ENCODE data around the gene CLP1.
"Not testable (repeated sequence)": the region's sequence is repeated elsewhere in the genome, so short reads cannot be mapped to it uniquely, and the experiment has no call there.

CLP1 gene

GRCh38 chr11:57681168-57681567 lies 23.6 kb downstream of the CLP1 start:
- H3K4me3 ChIP-seq (replicated peaks; ENCODE audit: insufficient read depth, low read length) = no peak overlapping the region
- TF ChIP-seq CTCF (IDR thresholded peaks at IDR 0.05; ENCODE audit: insufficient read depth, low read length) (no peak), GABPA (IDR thresholded peaks at IDR 0.05; ENCODE audit: low read depth) (no peak), REST (IDR thresholded peaks at IDR 0.05; ENCODE audit: insufficient replicate concordance, low read depth) (no peak), SPI1 (IDR thresholded peaks at IDR 0.05; ENCODE audit: borderline replicate concordance, low read depth) (no peak)
- no peaks in the 10 kb centered on the region for H3K27me3 ChIP-seq (ENCODE audit: insufficient read depth, poor library complexity, severe bottlenecking)
- DNase-seq (ENCODE audit: low read depth in 1 of 2, low spot score in 1 of 2) = no peak
- H3K27ac ChIP-seq (replicated peaks) = no peak overlapping the region

GRCh38 chr11:57690474-57690873 lies 32.9 kb downstream of the CLP1 start:
- DNase-seq (ENCODE audit: low read depth in 1 of 2, low spot score in 1 of 2); H3K4me3 ChIP-seq (replicated peaks; ENCODE audit: insufficient read depth, low read length); H3K27me3 ChIP-seq (ENCODE audit: insufficient read depth, poor library complexity, severe bottlenecking); H3K27ac ChIP-seq (replicated peaks): not testable (repeated sequence)

- DNase-seq (ENCODE audit: low read depth in 1 of 2, low spot score in 1 of 2) = no peak
- H3K27me3 ChIP-seq (ENCODE audit: insufficient read depth, poor library complexity, severe bottlenecking) = no peaks in the 10 kb centered on the region
- no peak overlapping the region for H3K4me3 ChIP-seq (replicated peaks; ENCODE audit: insufficient read depth, low read length)
- TF ChIP-seq POLR2AphosphoS5 (IDR thresholded peaks at IDR 0.05; ENCODE audit: low read depth) (no peak), GABPA (IDR thresholded peaks at IDR 0.05; ENCODE audit: low read depth) (no peak), REST (IDR thresholded peaks at IDR 0.05; ENCODE audit: insufficient replicate concordance, low read depth) (no peak), SPI1 (IDR thresholded peaks at IDR 0.05; ENCODE audit: borderline replicate concordance, low read depth) (no peak)
- no peak overlapping the region for H3K27ac ChIP-seq (replicated peaks)
These were observed 41.3 kb downstream of the CLP1 start for GRCh38 chr11:57698843-57699365.

- DNase-seq (ENCODE audit: low read depth in 1 of 2, low spot score in 1 of 2) = no peak
- TF ChIP-seq REST (IDR thresholded peaks at IDR 0.05; ENCODE audit: insufficient replicate concordance, low read depth) (no peak), CTCF (IDR thresholded peaks at IDR 0.05; ENCODE audit: insufficient read depth, low read length) (no peak), GABPA (IDR thresholded peaks at IDR 0.05; ENCODE audit: low read depth) (no peak), SPI1 (IDR thresholded peaks at IDR 0.05; ENCODE audit: borderline replicate concordance, low read depth) (no peak), POLR2AphosphoS5 (IDR thresholded peaks at IDR 0.05; ENCODE audit: low read depth) (no peak)
- Histone ChIP-seq H3K4me3 (replicated peaks; ENCODE audit: insufficient read depth, low read length) (no peak overlapping the region), H3K27me3 (ENCODE audit: insufficient read depth, poor library complexity, severe bottlenecking) (no peaks in the 10 kb centered on the region), H3K27ac (replicated peaks) (no peak overlapping the region)
These were observed 42.3 kb downstream of the CLP1 start for GRCh38 chr11:57699813-57700212.
